HFF-Myc (cell line): Measurements from ENCODE around the gene TPCN1.
A peak's percentile ranks its signal among the peaks of the same experiment; 100 is the strongest.

ENCODE experiments used
- DNase-seq: peaks from one replicate; pipeline ENCODE4 v3.0.0-alpha.2; 2011; ENCODE audit warnings: low read depth; ENCODE audit errors: extremely low read depth
- H3K4me3 ChIP-seq: replicated peaks from 2 replicates; pipeline ENCODE4 v1.5.1; 2011; ENCODE audit warnings: low read depth, mild to moderate bottlenecking, control low read depth, low read length
- TF ChIP-seq, protein P1 (sequence below): IDR thresholded peaks from 2 replicates; pipeline ENCODE4 v1.5.1; 2012; ENCODE audit warnings: mild to moderate bottlenecking, low read depth, low read length, control low read depth; ENCODE audit errors: missing control alignments

TPCN1 gene

DNA sequence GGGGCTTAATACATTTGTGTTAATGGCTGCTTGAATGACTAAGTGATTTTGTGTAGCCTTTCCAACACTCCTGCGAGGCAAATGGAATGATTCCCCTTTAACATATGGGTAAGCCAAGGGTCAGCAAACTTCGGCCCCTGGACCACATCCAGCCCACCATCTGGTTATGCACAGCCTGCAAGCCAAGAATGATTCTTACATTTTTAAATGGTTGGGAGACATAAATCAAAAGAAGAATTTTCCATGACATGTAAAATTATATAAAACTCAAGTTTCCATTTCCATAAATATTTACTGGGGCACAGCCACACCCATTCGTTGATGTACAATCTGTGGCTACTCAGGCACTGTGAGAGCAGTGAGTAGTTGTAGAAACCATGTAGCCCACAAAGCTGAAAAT lies 104.7 kb downstream of the TPCN1 start:
- no peak overlapping the region for H3K4me3 ChIP-seq
- TF ChIP-seq, protein P1, sequence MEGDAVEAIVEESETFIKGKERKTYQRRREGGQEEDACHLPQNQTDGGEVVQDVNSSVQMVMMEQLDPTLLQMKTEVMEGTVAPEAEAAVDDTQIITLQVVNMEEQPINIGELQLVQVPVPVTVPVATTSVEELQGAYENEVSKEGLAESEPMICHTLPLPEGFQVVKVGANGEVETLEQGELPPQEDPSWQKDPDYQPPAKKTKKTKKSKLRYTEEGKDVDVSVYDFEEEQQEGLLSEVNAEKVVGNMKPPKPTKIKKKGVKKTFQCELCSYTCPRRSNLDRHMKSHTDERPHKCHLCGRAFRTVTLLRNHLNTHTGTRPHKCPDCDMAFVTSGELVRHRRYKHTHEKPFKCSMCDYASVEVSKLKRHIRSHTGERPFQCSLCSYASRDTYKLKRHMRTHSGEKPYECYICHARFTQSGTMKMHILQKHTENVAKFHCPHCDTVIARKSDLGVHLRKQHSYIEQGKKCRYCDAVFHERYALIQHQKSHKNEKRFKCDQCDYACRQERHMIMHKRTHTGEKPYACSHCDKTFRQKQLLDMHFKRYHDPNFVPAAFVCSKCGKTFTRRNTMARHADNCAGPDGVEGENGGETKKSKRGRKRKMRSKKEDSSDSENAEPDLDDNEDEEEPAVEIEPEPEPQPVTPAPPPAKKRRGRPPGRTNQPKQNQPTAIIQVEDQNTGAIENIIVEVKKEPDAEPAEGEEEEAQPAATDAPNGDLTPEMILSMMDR = no peak
- DNase-seq = peak; percentile 75

DNA sequence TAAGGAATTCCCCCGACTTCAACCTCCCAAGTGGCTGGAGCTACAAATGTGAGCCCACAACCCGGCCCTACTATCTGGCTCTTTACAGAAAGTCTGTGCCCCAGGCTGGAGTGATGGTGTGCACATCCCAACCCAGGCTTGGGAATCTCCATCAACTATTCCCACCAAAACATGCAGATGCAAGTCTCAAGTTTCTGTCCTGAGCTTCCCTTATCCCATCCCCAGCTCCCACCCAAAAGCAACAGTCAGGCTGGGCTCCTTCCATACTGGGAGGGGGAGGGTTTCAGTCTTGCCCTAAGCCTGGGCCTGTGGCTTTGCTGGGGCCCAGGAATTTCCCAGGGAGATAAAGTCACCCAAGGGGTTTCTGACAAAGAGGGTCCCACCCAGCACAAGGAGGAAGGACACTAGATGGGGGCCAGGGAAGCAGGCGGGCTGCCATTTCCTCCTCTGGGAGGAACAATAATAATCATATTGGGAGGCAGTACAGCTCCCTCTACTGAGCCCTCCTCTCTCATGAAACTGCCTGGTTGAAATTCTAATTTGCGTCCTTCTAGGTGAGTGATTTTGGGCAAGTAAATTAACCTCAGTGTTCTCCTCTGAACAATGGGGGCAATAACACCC lies 105.6 kb downstream of the TPCN1 start:
- H3K4me3 ChIP-seq = no peak overlapping the region
- DNase-seq = no peak
- TF ChIP-seq, protein P1 = no peak

DNA sequence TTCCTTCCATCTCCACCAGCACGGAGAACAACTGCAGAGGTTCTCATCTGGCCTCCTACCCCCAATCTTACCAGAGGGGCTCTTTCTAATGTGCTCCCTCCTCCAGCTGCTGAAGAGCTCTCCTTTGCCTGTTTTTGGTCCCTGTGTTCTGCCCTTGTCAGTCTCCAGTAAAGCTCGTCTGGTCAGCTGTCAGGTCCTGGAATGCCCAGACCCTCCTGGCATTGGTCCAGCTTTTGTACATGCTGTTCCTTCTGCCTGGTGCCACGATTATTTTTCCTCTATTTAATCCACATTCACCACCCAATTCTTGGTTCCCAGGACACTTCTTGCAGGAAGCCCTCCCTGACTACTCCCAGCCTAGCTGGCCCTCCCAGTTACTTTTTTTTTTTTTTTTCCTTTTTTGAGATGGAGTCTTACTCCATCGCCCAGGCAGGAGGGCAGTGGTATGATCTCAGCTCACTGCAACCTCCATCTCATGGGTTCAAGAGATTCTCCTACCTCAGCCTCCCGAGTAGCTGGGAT lies 107.2 kb downstream of the TPCN1 start:
- no peak overlapping the region for H3K4me3 ChIP-seq
- TF ChIP-seq, protein P1 = no peak
- no peak for DNase-seq

DNA sequence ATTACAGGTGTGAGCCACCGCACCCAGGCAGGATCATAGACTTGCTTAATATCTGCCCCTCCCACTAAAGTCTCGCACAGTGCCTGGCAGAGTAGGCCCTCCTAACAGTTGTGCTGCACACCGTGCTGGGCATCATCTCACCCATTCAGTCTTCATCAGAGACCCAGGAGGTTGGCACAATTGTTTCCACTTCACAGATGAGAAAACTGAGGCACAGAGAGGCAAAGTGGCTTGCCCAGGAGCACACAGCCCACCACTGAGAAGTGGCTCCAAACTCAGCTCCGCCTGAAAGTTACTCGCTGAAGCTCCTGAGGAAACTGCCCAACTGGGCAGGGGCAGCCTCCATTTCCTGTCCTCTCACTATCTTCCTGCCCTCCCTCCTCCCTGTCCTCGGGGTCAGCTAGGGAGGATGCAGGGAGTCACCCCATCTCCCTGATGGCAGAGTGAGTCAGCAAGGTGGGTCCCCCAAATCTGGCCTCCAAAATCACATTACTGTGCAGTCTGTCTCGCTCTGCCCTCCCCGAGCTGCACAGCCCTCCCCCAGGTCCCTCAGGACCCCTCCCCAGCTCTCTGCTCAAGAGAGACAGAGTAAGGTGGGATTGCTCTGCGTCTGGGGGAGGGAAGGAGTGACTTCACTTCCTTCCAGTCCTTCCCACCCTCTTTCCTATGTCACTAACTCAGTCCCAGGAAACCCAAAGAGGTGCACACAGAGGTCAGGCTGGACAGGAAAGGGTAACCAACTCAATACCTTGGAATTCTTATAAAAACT lies 107.9 kb downstream of the TPCN1 start:
- H3K4me3 ChIP-seq = no peak overlapping the region
- TF ChIP-seq, protein P1 = no peak
- DNase-seq = no peak

DNA sequence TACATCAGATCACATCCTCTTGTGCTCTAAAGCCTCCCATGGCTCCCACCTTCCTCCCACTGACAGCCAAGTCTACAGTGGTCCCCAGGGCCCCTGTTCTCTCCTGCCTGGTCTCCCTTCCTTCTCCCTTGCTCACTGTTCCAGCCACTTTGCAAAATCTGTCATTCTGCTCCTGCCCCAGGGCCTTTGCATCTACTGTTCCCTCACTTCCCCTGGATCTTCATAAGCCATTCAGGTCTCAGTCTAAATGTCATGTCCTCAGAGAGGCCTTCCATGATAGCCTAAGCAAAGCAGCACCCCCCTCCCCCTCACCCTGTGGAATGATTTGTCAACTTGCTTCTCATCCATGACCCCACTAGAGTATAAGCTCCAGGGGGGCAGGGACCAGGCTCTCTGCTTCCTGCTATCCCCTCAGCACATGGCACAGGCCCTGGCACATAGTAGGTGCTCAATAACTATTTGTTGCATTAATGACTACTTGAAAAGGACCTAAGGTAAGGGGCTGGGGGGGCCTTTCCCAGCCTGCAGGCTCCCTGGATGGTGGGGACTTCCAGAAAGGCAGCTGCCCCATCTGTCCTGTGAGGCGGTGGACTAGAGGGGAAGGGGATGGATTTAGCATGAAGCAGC lies 108.6 kb downstream of the TPCN1 start:
- H3K4me3 ChIP-seq = no peak overlapping the region
- no peak for DNase-seq
- TF ChIP-seq, protein P1 = no peak

DNA sequence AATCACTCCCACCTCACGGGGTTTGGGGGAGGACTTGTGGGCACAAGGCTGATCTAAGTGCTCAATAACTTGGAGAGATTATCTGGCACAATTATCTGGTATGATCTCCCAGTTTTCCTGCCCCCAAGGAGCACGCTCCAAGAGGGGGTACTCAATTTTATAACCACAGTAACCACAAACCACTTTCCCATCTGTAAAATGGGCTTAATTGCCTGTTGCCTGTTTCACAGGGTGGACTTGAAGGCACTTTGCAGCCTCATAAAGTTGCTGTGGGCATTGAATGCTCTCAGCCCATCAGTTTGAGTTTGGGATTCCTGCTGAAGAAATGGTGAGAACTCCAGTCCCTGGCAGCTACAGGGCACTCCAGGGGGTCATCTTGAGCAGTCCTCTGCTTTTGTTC lies 109.2 kb downstream of the TPCN1 start:
- H3K4me3 ChIP-seq = no peak overlapping the region
- TF ChIP-seq, protein P1 = no peak
- DNase-seq = no peak
